AML-193 (cell line): Measurements from ENCODE around the gene RAB37.

Experiments used
- DNase-seq, 2 experiments: peaks; one replicate each; lab custom pipeline; 2025; lab: John Stamatoyannopoulos, UW

The RAB37 gene

GRCh38 chr17:74744714-74745547 lies 7.9 kb downstream of the RAB37 start:
- peak; percentile 43 to 51 for DNase-seq

DNA sequence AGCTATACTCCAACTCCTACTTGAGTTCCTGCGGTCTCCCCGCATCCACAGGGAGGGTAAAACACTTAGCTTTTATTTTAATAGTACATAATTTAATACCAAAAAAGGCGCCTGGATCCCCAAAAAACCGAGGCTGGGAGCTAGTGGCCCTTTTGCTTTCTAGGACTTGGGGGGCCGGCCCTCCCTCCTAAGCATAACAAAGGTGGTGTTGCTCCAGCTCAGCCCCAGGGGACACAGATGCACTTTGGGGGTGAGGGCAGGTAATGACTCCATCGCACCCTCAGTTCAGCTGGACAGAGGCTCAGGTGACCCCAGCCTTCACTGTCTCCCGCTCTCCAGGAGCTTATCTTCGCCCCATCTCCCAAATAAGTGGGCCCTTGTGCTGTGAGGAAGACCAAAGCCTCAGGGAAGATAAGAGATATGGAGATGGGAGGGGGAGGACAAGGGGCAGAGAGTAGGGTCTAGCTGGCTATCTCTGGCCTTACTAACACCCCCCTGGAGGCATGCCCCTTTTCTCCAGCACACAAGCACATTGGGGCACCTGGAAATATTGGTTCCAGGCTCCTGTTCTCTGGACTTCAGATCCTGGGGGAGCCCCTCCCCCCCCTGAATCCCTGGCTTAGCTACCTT lies 8.6 kb downstream of the RAB37 start:
- no peak for DNase-seq

GRCh38 chr17:74746376-74746775 lies 9.3 kb downstream of the RAB37 start:
- DNase-seq, result no peak

- DNase-seq, result peak; percentile 62 to 68
Measured at GRCh38 chr17:74746922-74747321, 9.9 kb downstream of the RAB37 start.

DNA sequence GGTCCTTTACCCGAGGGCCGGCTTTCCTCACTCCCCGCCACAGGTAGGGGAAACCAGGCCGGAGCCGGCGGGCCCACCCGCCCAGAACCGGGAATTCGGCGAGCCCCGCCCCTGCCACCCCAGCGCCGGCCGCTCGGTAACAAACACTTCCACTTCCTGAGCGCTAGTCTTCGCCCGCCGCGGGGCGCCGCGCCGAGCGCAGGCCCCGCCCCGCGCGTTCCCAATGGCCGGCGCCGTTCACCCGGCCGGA lies 11.1 kb downstream of the RAB37 start:
- peak in 1 of 2 experiments; percentile 95 for DNase-seq

DNA sequence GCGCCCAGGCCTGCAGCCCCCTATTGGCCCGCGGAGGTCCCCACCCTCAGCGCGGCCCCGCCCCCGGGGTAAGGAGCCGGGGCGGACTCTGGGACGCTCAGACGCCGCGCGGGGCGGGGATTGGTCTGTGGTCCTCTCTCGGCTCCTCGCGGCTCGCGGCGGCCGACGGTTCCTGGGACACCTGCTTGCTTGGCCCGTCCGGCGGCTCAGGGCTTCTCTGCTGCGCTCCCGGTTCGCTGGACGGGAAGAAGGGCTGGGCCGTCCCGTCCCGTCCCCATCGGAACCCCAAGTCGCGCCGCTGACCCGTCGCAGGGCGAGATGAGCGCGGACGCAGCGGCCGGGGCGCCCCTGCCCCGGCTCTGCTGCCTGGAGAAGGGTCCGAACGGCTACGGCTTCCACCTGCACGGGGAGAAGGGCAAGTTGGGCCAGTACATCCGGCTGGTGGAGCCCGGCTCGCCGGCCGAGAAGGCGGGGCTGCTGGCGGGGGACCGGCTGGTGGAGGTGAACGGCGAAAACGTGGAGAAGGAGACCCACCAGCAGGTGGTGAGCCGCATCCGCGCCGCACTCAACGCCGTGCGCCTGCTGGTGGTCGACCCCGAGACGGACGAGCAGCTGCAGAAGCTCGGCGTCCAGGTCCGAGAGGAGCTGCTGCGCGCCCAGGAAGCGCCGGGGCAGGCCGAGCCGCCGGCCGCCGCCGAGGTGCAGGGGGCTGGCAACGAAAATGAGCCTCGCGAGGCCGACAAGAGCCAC lies 11.6 kb downstream of the RAB37 start, which contains the start of gene NHERF1:
NHERF1 (plus strand) TSS at position 100 of the 750 bp plus-strand sequence; CDS start at position 319, 219 bp downstream.
- peak in 1 of 2 experiments; percentile 97 for DNase-seq

GRCh38 chr17:74749279-74750038 lies 12.4 kb downstream of the RAB37 start:
- DNase-seq, result peak in 1 of 2 experiments; percentile 37

DNA sequence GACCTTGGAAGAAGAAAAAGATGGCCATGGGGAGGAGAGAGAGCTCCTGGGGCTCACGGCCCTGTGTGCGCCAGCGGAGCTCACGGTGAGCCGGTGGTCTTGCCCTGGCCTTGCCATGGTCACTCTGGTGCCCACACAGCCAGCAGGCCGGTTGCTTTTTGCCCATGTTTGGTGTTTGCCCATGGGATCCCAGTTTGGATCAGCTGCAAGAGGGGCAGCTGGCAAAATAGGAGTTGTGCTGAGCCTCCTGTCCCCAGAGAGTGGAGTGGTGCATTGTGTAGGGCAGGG lies 12.9 kb downstream of the RAB37 start:
- DNase-seq, result no peak

- no peak for DNase-seq
Measured at GRCh38 chr17:74750327-74751069, 13.4 kb downstream of the RAB37 start.

GRCh38 chr17:74752415-74752814 lies 15.4 kb downstream of the RAB37 start:
- no peak for DNase-seq

- DNase-seq, result no peak
Measured at GRCh38 chr17:74752822-74753401, 15.9 kb downstream of the RAB37 start.

GRCh38 chr17:74754832-74755231 lies 17.8 kb downstream of the RAB37 start:
- DNase-seq, result no peak

DNA sequence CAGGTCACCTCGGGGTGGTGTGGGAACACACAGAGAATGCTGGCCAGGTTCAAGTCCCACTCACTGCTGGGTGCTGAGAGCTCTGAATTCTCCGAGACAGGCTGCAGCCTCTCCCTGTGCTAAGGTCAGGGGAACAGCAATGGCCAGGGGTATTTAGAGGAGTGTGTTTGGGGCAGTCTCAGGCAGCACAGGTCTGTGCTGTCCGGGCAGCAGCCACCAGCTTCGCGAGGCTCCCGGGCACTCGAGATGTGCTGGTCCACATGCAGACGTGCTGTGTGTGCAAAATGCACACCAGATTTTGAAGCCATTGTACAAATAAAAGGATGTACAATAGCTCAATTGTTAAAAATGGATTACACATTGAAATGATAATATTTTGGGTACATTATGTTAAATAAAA lies 18.5 kb downstream of the RAB37 start:
- DNase-seq, result no peak

- no peak for DNase-seq
Measured at GRCh38 chr17:74756891-74757290, 19.8 kb downstream of the RAB37 start.

- no peak for DNase-seq
Measured at GRCh38 chr17:74757502-74757901, 20.4 kb downstream of the RAB37 start.

DNA sequence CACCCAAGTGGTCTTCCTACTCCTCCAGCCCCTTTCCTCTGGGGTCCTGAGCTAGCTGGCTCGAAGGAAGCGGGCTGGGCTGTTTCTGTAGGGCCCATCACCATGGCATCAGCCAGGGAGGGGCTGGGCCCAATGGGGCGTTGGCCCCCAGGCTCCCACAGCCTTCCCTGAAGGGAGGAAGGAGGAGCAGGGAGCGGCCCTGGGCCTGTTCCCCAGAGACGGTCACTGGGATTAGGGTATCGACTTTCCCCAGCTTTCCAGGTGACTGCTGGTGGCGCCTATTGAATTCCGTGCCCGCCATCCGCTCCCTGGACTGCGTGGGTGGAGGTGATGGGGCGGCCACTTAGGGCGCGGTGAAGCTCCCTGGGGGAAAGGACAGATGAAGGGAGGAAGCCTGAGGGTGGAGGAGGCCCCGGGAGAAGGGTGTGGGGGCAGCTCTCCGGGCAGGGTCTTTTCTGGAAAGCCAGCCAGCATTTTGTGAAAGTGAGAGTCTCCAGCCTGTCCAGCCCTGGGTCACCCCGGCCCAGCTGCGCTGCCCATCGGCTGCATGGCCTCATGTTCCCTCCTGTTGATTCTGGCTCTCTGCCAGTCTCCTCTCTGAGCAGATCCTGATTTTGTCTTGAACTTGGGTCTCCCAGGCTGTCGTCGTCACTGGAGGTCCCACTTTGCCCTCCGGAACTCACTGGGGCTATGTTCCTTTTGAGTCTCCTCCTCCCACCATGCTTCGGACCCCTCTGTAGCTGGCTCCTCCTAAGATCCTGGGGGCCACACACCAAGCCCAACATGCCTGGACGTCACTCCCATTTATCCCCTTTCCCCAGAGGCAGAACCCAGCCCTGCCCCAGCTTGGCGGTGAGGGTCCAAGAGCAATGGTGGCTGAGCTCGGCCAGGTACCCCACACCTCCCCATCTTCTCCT lies 21.1 kb downstream of the RAB37 start:
- no peak for DNase-seq

- peak; percentile 28 to 55 for DNase-seq
Measured at GRCh38 chr17:74758848-74759168, 21.8 kb downstream of the RAB37 start.

DNA sequence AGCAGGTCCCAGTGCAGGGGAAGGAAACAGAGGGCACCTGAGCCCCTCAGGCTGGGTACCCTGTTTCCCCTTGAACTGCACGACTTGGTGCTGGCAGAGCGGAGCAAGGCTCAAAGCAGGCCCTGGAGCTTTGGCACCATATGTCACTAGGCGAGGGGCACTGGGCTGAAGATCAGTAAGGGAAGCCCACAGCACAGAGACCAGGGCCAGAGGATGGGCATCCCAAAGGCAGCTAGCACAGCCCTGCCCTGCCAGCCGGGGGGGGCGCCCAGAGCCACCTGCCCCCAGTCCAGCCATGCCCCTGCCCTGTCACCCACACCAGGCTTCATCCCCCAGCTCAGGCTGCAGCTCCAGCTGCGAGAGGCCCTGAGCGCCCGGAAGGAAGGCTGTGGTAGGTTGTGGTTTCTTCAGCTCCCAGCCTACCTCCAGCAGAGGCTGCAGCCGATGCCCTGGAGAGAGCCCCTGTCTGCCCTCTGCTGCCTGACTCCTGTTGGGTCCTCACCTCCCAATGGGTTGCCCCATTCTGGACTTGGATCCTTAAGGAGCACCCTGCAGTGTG lies 22.3 kb downstream of the RAB37 start:
- peak; percentile 90 to 92 for DNase-seq

GRCh38 chr17:74759941-74760340 lies 22.9 kb downstream of the RAB37 start:
- DNase-seq, result no peak
